SU-DHL-6 (cell line): ENCODE measurements around the gene FAM170B.

Source experiments
- H2AFZ ChIP-seq: fragments of 200-600 bp; sonication (generic); 2 replicates; pipeline ENCODE4 v1.6.1; 2014; ENCODE audit warnings: low read depth, mild to moderate bottlenecking, moderate library complexity, mixed read lengths, antibody characterized with exemption, low read length; ENCODE audit not compliant: severe bottlenecking
- H3F3A ChIP-seq: fragments of 200-600 bp; shearing (Covaris generic); 2 replicates; pipeline ENCODE4 v1.6.0; 2016; ENCODE audit warnings: antibody characterized with exemption, mild to moderate bottlenecking; ENCODE audit not compliant: insufficient read depth
- H3K27ac ChIP-seq: fragments of 200-600 bp; sonication (generic); 2 replicates; pipeline ENCODE4 v1.5.1; 2016; ENCODE audit warnings: low read depth, mild to moderate bottlenecking, low read length, moderate library complexity, mixed read lengths
- H3K27me3 ChIP-seq: fragments of 200-600 bp; sonication (generic), shearing (Covaris generic); 2 replicates; pipeline ENCODE4 v1.6.0; 2014; ENCODE audit warnings: mild to moderate bottlenecking, low read length
- H3K36me3 ChIP-seq: fragments of 200-600 bp; sonication (generic); 2 replicates; pipeline ENCODE4 v1.6.1; 2014; ENCODE audit warnings: mild to moderate bottlenecking, low read length, mixed read lengths
- H3K4me2 ChIP-seq: fragments of 300-600, 200-600 bp; shearing (Covaris generic), sonication (generic); 2 replicates; pipeline ENCODE4 v1.6.0; 2014; ENCODE audit warnings: low read length, low read depth, mild to moderate bottlenecking; ENCODE audit not compliant: poor library complexity, severe bottlenecking
- H3K4me3 ChIP-seq: fragments of 200-600 bp; sonication (generic); 2 replicates; pipeline ENCODE4 v1.5.1; 2014; ENCODE audit warnings: antibody characterized with exemption, low read length, mild to moderate bottlenecking, mixed read lengths; ENCODE audit not compliant: insufficient read depth, poor library complexity, severe bottlenecking
- H3K79me2 ChIP-seq: fragments of 200-600 bp; sonication (generic); 2 replicates; pipeline ENCODE4 v1.6.1; 2014; ENCODE audit warnings: mild to moderate bottlenecking, low read length, moderate library complexity; ENCODE audit not compliant: insufficient read depth
- H3K9ac ChIP-seq: fragments of 200-600 bp; sonication (generic); 2 replicates; pipeline ENCODE4 v1.7.0; 2014; ENCODE audit warnings: mild to moderate bottlenecking, low read length
- H3K9me2 ChIP-seq: fragments of 200-600 bp; sonication (generic); replicated peaks from 2 replicates; pipeline ENCODE4 v1.6.1; 2014; ENCODE audit warnings: low read length; ENCODE audit not compliant: insufficient read depth
- H3K9me3 ChIP-seq: fragments of 200-600 bp; sonication (generic); 2 replicates; pipeline ENCODE4 v1.6.1; 2014; ENCODE audit warnings: low read length, mixed read lengths; ENCODE audit not compliant: insufficient read depth
- H4K20me1 ChIP-seq: fragments of 200-600 bp; sonication (generic); 2 replicates; pipeline ENCODE4 v1.6.1; 2014; ENCODE audit warnings: low read depth, mild to moderate bottlenecking, antibody characterized with exemption, low read length, moderate library complexity, mixed read lengths
- CTCF ChIP-seq: fragments of 200-600 bp; sonication (generic); IDR thresholded peaks from one replicate; pipeline ENCODE4 v1.5.1; 2017; ENCODE audit warnings: antibody characterized with exemption, mild to moderate bottlenecking, low read length, moderate library complexity; ENCODE audit not compliant: insufficient read depth, poor library complexity, severe bottlenecking
- EZH2phosphoT487 ChIP-seq: fragments of 200-600 bp; sonication (generic), shearing (Covaris generic); conservative IDR thresholded peaks from 2 replicates; pipeline ENCODE4 v1.6.1; 2018; ENCODE audit warnings: mild to moderate bottlenecking, antibody characterized with exemption, low read length, moderate library complexity, mixed read lengths

The FAM170B gene

GRCh38 chr10:49134327-49134726 lies 506 bp upstream of the FAM170B start:
- H3K4me3 ChIP-seq: no peak overlapping the region
- H3K9me3 ChIP-seq: no peaks in the 10 kb centered on the region
- no peak overlapping the region for H3K9ac ChIP-seq
- no peak overlapping the region for H3K4me2 ChIP-seq
- H2AFZ ChIP-seq: no peak overlapping the region
- no peaks in the 10 kb centered on the region for H4K20me1 ChIP-seq
- no peak overlapping the region for H3K27ac ChIP-seq
- H3F3A ChIP-seq: no peaks in the 10 kb centered on the region
- H3K79me2 ChIP-seq: no peaks in the 10 kb centered on the region
- TF ChIP-seq CTCF (no peak), EZH2phosphoT487 (no peak)
- H3K27me3 ChIP-seq: no peaks in the 10 kb centered on the region
- H3K36me3 ChIP-seq: no peaks in the 10 kb centered on the region
- no peaks in the 10 kb centered on the region for H3K9me2 ChIP-seq

- Histone ChIP-seq H3K27ac (no peak overlapping the region), H3K27me3 (no peaks in the 10 kb centered on the region), H2AFZ (no peak overlapping the region), H3K4me3 (no peak overlapping the region), H3K79me2 (no peaks in the 10 kb centered on the region), H3K9ac (no peak overlapping the region), H3K4me2 (no peak overlapping the region), H4K20me1 (no peaks in the 10 kb centered on the region), H3K9me3 (no peaks in the 10 kb centered on the region), H3F3A (no peaks in the 10 kb centered on the region), H3K9me2 (no peaks in the 10 kb centered on the region), H3K36me3 (no peaks in the 10 kb centered on the region)
- TF ChIP-seq EZH2phosphoT487: no peak
- no peak for TF ChIP-seq CTCF
Measured at GRCh38 chr10:49132362-49132737, 1.5 kb downstream of the FAM170B start.

GRCh38 chr10:49131507-49132361 lies 2.1 kb downstream of the FAM170B start:
- Histone ChIP-seq H3K9me3 (no peaks in the 10 kb centered on the region), H3K36me3 (no peaks in the 10 kb centered on the region), H2AFZ (no peak overlapping the region), H3K27ac (no peak overlapping the region), H3K4me3 (no peak overlapping the region), H3K9ac (no peak overlapping the region), H3K4me2 (no peak overlapping the region), H3F3A (no peaks in the 10 kb centered on the region), H3K79me2 (no peaks in the 10 kb centered on the region), H4K20me1 (no peaks in the 10 kb centered on the region), H3K9me2 (no peaks in the 10 kb centered on the region), H3K27me3 (no peaks in the 10 kb centered on the region)
- TF ChIP-seq EZH2phosphoT487: no peak
- no peak for TF ChIP-seq CTCF
